GM23338 (cell line): ENCODE measurements around the gene HOXA11.
A peak's percentile ranks its signal among the peaks of the same experiment; 100 is the strongest.

Experiments
- CREB1 ChIP-seq: fragments of 250-450 bp; sonication (Bioruptor Pico); IDR thresholded peaks from 2 replicates; pipeline ENCODE4 v1.5.0; 2020; ENCODE audit warnings: low read depth, mild to moderate bottlenecking, moderate library complexity
- CTCF ChIP-seq, 2 experiments: fragments of 200-600 bp in 1 of 2; sonication (generic) in 1 of 2; conservative IDR thresholded peaks; 2 replicates each; pipeline versions ENCODE4 v1.5.1 to v1.6.1; 2016 to 2017; ENCODE audit warnings: antibody characterized with exemption in 2 of 2, low read depth in 2 of 2, mild to moderate bottlenecking in 2 of 2, moderate library complexity in 1 of 2
- EZH2 ChIP-seq: fragments of 200-600 bp; sonication (generic); IDR thresholded peaks from one replicate; pipeline ENCODE4 v1.8.0; 2017; ENCODE audit warnings: antibody characterized with exemption, mild to moderate bottlenecking, low read depth; ENCODE audit not compliant: unreplicated experiment
- EZH2phosphoT487 ChIP-seq: fragments of 200-600 bp; sonication (generic); IDR thresholded peaks from one replicate; pipeline ENCODE4 v1.8.1; 2018; ENCODE audit warnings: antibody characterized with exemption; ENCODE audit not compliant: unreplicated experiment
- JUNB ChIP-seq: IDR thresholded peaks from one replicate; pipeline ENCODE4 v1.6.1; 2016; ENCODE audit warnings: antibody characterized with exemption; ENCODE audit not compliant: unreplicated experiment
- NANOG ChIP-seq: IDR thresholded peaks from 2 replicates; pipeline ENCODE4 v1.6.1; 2016; ENCODE audit warnings: antibody characterized with exemption, borderline replicate concordance
- POLR2AphosphoS5 ChIP-seq: IDR thresholded peaks from 2 replicates; pipeline ENCODE4 v1.6.1; 2016; ENCODE audit warnings: antibody characterized with exemption, low read depth
- STAT1 ChIP-seq: IDR thresholded peaks from one replicate; pipeline ENCODE4 v1.6.1; 2016; ENCODE audit warnings: antibody characterized with exemption; ENCODE audit not compliant: unreplicated experiment
- ZNF331 ChIP-seq: fragments of 250-450 bp; sonication (Bioruptor Pico); IDR thresholded peaks from 2 replicates; pipeline ENCODE4 v1.5.0; 2020; ENCODE audit warnings: low read depth, mild to moderate bottlenecking, moderate library complexity
- ZNF462 ChIP-seq: fragments of 250-450 bp; sonication (Bioruptor Pico); IDR thresholded peaks from 2 replicates; pipeline ENCODE4 v1.5.0; 2020; ENCODE audit warnings: mild to moderate bottlenecking, moderate library complexity
- TF ChIP-seq, protein P1 (sequence below): IDR thresholded peaks from one replicate; pipeline ENCODE4 v1.6.1; 2018; ENCODE audit warnings: antibody characterized with exemption; ENCODE audit not compliant: unreplicated experiment
- TF ChIP-seq, protein P2 (sequence below): IDR thresholded peaks from 2 replicates; pipeline ENCODE4 v1.6.1; 2016; ENCODE audit warnings: antibody characterized with exemption

- TF ChIP-seq CTCF (conservative IDR thresholded peaks at IDR 0.05; ENCODE audit: low read depth in 2 of 2) (no peak), EZH2 (peak; percentile 96), POLR2AphosphoS5 (no peak), CREB1 (CRISPR knock-in tag) (no peak), EZH2phosphoT487 (peak; percentile 71), NANOG (no peak), ZNF462 (no peak), ZNF331 (no peak), STAT1 (no peak), JUNB (no peak)
- TF ChIP-seq, protein P1, sequence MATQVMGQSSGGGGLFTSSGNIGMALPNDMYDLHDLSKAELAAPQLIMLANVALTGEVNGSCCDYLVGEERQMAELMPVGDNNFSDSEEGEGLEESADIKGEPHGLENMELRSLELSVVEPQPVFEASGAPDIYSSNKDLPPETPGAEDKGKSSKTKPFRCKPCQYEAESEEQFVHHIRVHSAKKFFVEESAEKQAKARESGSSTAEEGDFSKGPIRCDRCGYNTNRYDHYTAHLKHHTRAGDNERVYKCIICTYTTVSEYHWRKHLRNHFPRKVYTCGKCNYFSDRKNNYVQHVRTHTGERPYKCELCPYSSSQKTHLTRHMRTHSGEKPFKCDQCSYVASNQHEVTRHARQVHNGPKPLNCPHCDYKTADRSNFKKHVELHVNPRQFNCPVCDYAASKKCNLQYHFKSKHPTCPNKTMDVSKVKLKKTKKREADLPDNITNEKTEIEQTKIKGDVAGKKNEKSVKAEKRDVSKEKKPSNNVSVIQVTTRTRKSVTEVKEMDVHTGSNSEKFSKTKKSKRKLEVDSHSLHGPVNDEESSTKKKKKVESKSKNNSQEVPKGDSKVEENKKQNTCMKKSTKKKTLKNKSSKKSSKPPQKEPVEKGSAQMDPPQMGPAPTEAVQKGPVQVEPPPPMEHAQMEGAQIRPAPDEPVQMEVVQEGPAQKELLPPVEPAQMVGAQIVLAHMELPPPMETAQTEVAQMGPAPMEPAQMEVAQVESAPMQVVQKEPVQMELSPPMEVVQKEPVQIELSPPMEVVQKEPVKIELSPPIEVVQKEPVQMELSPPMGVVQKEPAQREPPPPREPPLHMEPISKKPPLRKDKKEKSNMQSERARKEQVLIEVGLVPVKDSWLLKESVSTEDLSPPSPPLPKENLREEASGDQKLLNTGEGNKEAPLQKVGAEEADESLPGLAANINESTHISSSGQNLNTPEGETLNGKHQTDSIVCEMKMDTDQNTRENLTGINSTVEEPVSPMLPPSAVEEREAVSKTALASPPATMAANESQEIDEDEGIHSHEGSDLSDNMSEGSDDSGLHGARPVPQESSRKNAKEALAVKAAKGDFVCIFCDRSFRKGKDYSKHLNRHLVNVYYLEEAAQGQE: no peak
- TF ChIP-seq, protein P2, sequence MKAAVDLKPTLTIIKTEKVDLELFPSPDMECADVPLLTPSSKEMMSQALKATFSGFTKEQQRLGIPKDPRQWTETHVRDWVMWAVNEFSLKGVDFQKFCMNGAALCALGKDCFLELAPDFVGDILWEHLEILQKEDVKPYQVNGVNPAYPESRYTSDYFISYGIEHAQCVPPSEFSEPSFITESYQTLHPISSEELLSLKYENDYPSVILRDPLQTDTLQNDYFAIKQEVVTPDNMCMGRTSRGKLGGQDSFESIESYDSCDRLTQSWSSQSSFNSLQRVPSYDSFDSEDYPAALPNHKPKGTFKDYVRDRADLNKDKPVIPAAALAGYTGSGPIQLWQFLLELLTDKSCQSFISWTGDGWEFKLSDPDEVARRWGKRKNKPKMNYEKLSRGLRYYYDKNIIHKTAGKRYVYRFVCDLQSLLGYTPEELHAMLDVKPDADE: no peak
These were observed 27.7 kb upstream of the HOXA11 start for GRCh38 chr7:27212497-27213432.
